Tibial artery (tissue), 4 donors: Measurements from ENCODE around the gene NOXA1.

Experiments
- DNase-seq, 2 donors: peaks; one replicate each; pipeline ENCODE4 v3.0.0-alpha.2; 2019
- H3K27ac ChIP-seq, 2 donors: fragments of 200-600 bp; sonication (generic) in 1 of 2; 1 replicate in 1 of 2; 2 replicates in 1 of 2; pipeline ENCODE4 v1.5.1; 2018 to 2019; ENCODE audit warnings: mild to moderate bottlenecking in 1 of 2
- H3K27me3 ChIP-seq, 2 donors: fragments of 200-600 bp; sonication (generic) in 1 of 2; one replicate each; pipeline versions ENCODE4 v1.5.1 to v1.6.0; 2016 to 2019
- H3K36me3 ChIP-seq, 3 donors: fragments of 200-600 bp; sonication (generic) in 2 of 3; one replicate each; pipeline ENCODE4 v1.5.1; 2016 to 2019; ENCODE audit warnings: mild to moderate bottlenecking in 2 of 3
- H3K4me1 ChIP-seq, 4 donors: fragments of 200-600 bp; sonication (generic) in 2 of 4; 1 replicate in 3 of 4; 2 replicates in 1 of 4; pipeline ENCODE4 v1.5.1; 2016 to 2019
- H3K4me3 ChIP-seq, 2 donors: fragments of 200-600 bp; sonication (generic) in 1 of 2; 1 replicate in 1 of 2; 2 replicates in 1 of 2; pipeline ENCODE4 v1.5.1; 2018 to 2019; ENCODE audit warnings: mild to moderate bottlenecking in 2 of 2
- H3K9me3 ChIP-seq, 3 donors: fragments of 200-600 bp; sonication (generic) in 1 of 3; one replicate each; pipeline ENCODE4 v1.5.1; 2016 to 2019
- intact Hi-C: fragments of 100-400 bp; cut with DNase I; formaldehyde crosslinking; loops from one replicate; pipeline ENCODE4 v1.15.0; 2023; ENCODE audit warnings: low total_unique reads
- TF ChIP-seq, protein P1 (sequence below), 2 experiments: fragments of 200-600 bp in 1 of 2; fragments of 450-650 bp in 1 of 2; IDR thresholded peaks; one replicate each; pipeline ENCODE4 v1.5.1; 2017 to 2019; ENCODE audit warnings: antibody characterized with exemption in 2 of 2, mild to moderate bottlenecking in 1 of 2, moderate library complexity in 1 of 2

Gene NOXA1

GRCh38 chr9:137444106-137444790, 21.1 kb downstream of the NOXA1 start:
- peaks cover 0 to 16% (median 12%) of the 10 kb centered on the region in 4 donors for H3K4me1 ChIP-seq
- DNase-seq, result no peak
- TF ChIP-seq, protein P1, sequence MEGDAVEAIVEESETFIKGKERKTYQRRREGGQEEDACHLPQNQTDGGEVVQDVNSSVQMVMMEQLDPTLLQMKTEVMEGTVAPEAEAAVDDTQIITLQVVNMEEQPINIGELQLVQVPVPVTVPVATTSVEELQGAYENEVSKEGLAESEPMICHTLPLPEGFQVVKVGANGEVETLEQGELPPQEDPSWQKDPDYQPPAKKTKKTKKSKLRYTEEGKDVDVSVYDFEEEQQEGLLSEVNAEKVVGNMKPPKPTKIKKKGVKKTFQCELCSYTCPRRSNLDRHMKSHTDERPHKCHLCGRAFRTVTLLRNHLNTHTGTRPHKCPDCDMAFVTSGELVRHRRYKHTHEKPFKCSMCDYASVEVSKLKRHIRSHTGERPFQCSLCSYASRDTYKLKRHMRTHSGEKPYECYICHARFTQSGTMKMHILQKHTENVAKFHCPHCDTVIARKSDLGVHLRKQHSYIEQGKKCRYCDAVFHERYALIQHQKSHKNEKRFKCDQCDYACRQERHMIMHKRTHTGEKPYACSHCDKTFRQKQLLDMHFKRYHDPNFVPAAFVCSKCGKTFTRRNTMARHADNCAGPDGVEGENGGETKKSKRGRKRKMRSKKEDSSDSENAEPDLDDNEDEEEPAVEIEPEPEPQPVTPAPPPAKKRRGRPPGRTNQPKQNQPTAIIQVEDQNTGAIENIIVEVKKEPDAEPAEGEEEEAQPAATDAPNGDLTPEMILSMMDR (IDR thresholded peaks at IDR 0.05), result no peak
- no peak overlapping the region for H3K4me3 ChIP-seq
- H3K27me3 ChIP-seq, result peaks cover 0 to 43% of the 10 kb centered on the region in 2 donors
- no peak overlapping the region for H3K27ac ChIP-seq
- H3K9me3 ChIP-seq, result no peaks in the 10 kb centered on the region
- peaks cover 5 to 11% (median 7%) of the 10 kb centered on the region in 3 donors for H3K36me3 ChIP-seq
- intact Hi-C loops, result no loop called here

DNA sequence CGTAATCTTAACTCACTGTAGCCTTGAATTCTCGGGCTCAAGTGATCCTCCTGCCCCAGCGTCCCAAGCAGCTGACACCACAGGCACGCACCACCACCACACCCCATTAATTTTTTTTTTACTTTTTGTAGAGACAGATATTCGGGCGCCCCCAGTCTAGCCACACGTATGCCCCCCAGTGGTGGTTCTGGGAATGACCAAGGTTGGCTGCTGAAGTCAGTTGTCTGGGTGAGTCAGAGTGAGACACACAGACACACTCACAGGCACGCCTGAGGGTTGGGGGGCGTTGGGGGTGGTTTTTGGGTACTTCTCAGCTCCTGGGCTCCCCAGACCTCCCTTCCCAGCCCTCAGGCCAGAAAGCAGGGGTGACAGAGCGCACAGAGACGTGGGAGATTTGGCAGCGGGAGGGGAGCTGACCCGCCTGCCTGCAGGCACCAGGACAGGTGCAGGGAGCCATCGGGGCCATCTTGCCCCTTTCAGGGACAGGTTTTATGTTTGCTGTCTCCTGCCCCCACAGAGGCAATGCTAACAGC, 22.1 kb downstream of the NOXA1 start:
- Histone ChIP-seq H3K4me3 (no peak overlapping the region), H3K27ac (no peak overlapping the region), H3K4me1 (peaks cover 0 to 16% (median 12%) of the 10 kb centered on the region in 4 donors), H3K9me3 (no peaks in the 10 kb centered on the region), H3K27me3 (peaks cover 0 to 38% of the 10 kb centered on the region in 2 donors), H3K36me3 (peaks cover 13 to 20% (median 16%) of the 10 kb centered on the region in 3 donors)
- DNase-seq, result peak; percentile 87 to 88
- intact Hi-C loops, result no loop called here
- TF ChIP-seq, protein P1 (IDR thresholded peaks at IDR 0.05), result peak; percentile 71 to 76

GRCh38 chr9:137445930-137446431, 22.8 kb downstream of the NOXA1 start:
- intact Hi-C loops, result no loop called here
- DNase-seq, result no peak
- Histone ChIP-seq H3K36me3 (peaks cover 13 to 20% (median 16%) of the 10 kb centered on the region in 3 donors), H3K4me3 (no peak overlapping the region), H3K9me3 (no peaks in the 10 kb centered on the region), H3K4me1 (peaks cover 0 to 16% (median 12%) of the 10 kb centered on the region in 4 donors), H3K27me3 (peaks cover 0 to 38% of the 10 kb centered on the region in 2 donors), H3K27ac (no peak overlapping the region)
- TF ChIP-seq, protein P1 (IDR thresholded peaks at IDR 0.05), result no peak

GRCh38 chr9:137446851-137447471, 23.8 kb downstream of the NOXA1 start:
- intact Hi-C loops, result no loop called here
- DNase-seq, result no peak
- Histone ChIP-seq H3K27me3 (peaks cover 0 to 29% of the 10 kb centered on the region in 2 donors), H3K36me3 (peaks cover 13 to 20% (median 16%) of the 10 kb centered on the region in 3 donors), H3K4me1 (peaks cover 0 to 7% (median 4%) of the 10 kb centered on the region in 4 donors), H3K4me3 (no peak overlapping the region), H3K9me3 (no peaks in the 10 kb centered on the region), H3K27ac (no peak overlapping the region)
- TF ChIP-seq, protein P1 (IDR thresholded peaks at IDR 0.05), result no peak

DNA sequence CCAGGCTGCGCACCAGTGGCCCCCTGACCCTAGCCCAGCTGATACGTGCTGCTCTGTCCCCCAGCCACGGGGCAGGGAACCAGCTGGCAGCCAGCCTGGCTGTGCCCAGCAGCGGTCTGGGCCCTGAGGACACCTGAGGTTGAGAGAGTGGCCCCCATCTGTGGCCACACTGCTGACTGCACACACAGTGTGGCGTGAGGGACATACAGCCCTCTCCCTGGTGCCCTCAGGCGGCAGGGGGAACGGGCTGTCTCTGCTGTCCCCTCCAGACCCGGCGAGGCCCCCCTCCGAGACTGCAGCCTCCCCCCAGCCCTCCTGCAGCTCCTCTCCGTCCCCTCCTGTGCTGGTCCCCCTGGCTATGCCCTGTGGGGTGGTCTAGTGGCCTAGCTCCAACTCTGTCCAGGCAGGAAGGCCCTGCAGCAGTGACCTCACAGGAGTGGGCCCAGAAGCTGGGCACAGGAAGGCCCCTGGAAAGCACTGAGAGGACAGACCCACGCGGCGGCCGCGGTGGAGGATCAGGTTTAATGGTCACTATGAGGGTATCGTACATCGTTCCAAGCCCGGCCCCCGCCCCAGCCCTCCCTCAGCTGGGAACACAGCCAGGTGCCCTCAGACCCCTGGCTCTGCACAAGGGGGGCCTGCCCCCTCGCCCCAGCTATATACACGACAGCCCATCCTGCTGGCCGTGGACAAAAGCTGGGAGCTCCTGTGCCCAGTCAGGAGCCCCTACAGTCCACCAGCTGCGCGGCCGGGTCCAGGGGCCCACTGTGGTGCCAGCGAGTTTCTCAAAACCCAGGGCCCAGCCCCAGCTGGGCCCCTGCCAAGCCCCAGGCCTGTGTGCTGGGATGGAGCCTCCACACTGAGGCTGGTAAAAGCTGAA, 24.8 kb downstream of the NOXA1 start:
- no peaks in the 10 kb centered on the region for H3K9me3 ChIP-seq
- no peak overlapping the region for H3K27ac ChIP-seq
- TF ChIP-seq, protein P1 (IDR thresholded peaks at IDR 0.05), result no peak
- peaks cover 0 to 24% of the 10 kb centered on the region in 2 donors for H3K27me3 ChIP-seq
- H3K36me3 ChIP-seq, result peaks cover 20 to 28% (median 25%) of the 10 kb centered on the region in 3 donors
- H3K4me3 ChIP-seq, result no peak overlapping the region
- no peak for DNase-seq
- intact Hi-C loops, result no loop called here
- H3K4me1 ChIP-seq, result peaks cover 0 to 8% (median 4%) of the 10 kb centered on the region in 4 donors
